Epithelial cell of esophagus (primary cell): ENCODE data around the gene RAD51D.

Experiments used
- DNase-seq: peaks from one replicate; pipeline ENCODE4 v3.0.0; 2010; ENCODE audit warnings: low read depth
- H3K4me3 ChIP-seq: 2 replicates; pipeline ENCODE4 v1.5.1; 2011; ENCODE audit warnings: mild to moderate bottlenecking, low read length, control low read depth
- CTCF ChIP-seq: IDR thresholded peaks from 2 replicates; pipeline ENCODE4 v1.5.1; 2011; ENCODE audit warnings: low read depth, mild to moderate bottlenecking, low read length, control low read depth, inconsistent platforms; ENCODE audit not compliant: insufficient read depth; ENCODE audit errors: missing control alignments

RAD51D gene

GRCh38 chr17:35086164-35086563 lies 33.5 kb downstream of the RAD51D start:
- H3K4me3 ChIP-seq: no peak overlapping the region
- no peak for TF ChIP-seq CTCF
- no peak for DNase-seq

GRCh38 chr17:35084987-35085386 lies 34.7 kb downstream of the RAD51D start:
- H3K4me3 ChIP-seq: no peak overlapping the region
- no peak for TF ChIP-seq CTCF
- peak; percentile 88 for DNase-seq

- no peak overlapping the region for H3K4me3 ChIP-seq
- DNase-seq: no peak
- TF ChIP-seq CTCF: no peak
Observed at GRCh38 chr17:35083071-35083470, 36.6 kb downstream of the RAD51D start.

- no peak for TF ChIP-seq CTCF
- peak; percentile 84 for DNase-seq
- H3K4me3 ChIP-seq: no peak overlapping the region
Observed at GRCh38 chr17:35082073-35082657, 37.5 kb downstream of the RAD51D start.

GRCh38 chr17:35081638-35082037 lies 38.0 kb downstream of the RAD51D start:
- no peak overlapping the region for H3K4me3 ChIP-seq
- no peak for DNase-seq
- TF ChIP-seq CTCF: no peak

- TF ChIP-seq CTCF: no peak
- DNase-seq: no peak
- H3K4me3 ChIP-seq: no peak overlapping the region
Observed at GRCh38 chr17:35080536-35080935, 39.1 kb downstream of the RAD51D start.
